Heart left ventricle (tissue), 16 donors: Measurements from ENCODE around the gene PARM1. TPM values are rescaled to one million over a fixed set of nuclear protein-coding genes. Genes with fewer than 3 reads are reported as not detected.
A peak's percentile ranks its signal among the peaks of the same experiment; 100 is the strongest.

Experiments
- ATAC-seq, 4 donors: fragments of 200-7000 bp; cut with Tn5 transposase; one replicate each; pipeline ENCODE4 v1.9.1; 2020 to 2022; ENCODE audit warnings: moderate library complexity in 4 of 4, mild to moderate bottlenecking in 3 of 4, moderate number of reproducible peaks in 1 of 4
- DNase-seq, 5 donors: peaks; one replicate each; pipeline ENCODE4 v3.0.0-alpha.2; 2020
- H3K27ac ChIP-seq, 12 donors: fragments of 200-600 bp; sonication (generic) in 4 of 12; one replicate each; pipeline versions ENCODE4 v1.5.0 to v1.8.0; 2016 to 2022; ENCODE audit warnings: mild to moderate bottlenecking in 2 of 12
- H3K27me3 ChIP-seq, 9 donors: fragments of 200-600 bp; sonication (generic) in 2 of 9; one replicate each; pipeline versions ENCODE4 v1.5.1 to v1.8.0; 2016 to 2022; ENCODE audit warnings: mild to moderate bottlenecking in 3 of 9
- H3K36me3 ChIP-seq, 9 donors: fragments of 200-600 bp; sonication (generic) in 2 of 9; one replicate each; pipeline versions ENCODE4 v1.5.0 to v1.8.0; 2018 to 2022; ENCODE audit warnings: mild to moderate bottlenecking in 2 of 9
- H3K4me1 ChIP-seq, 12 donors: fragments of 200-600 bp; sonication (generic) in 4 of 12; one replicate each; pipeline versions ENCODE4 v1.5.0 to v1.8.0; 2016 to 2022; ENCODE audit warnings: mild to moderate bottlenecking in 3 of 12
- H3K4me3 ChIP-seq, 12 donors: fragments of 200-600 bp; sonication (generic) in 4 of 12; one replicate each; pipeline versions ENCODE4 v1.5.0 to v1.8.0; 2017 to 2022; ENCODE audit warnings: mild to moderate bottlenecking in 9 of 12, moderate library complexity in 4 of 12
- H3K9me3 ChIP-seq, 12 donors: fragments of 200-600 bp; sonication (generic) in 4 of 12; one replicate each; pipeline versions ENCODE4 v1.5.0 to v1.8.0; 2016 to 2022; ENCODE audit warnings: mild to moderate bottlenecking in 1 of 12
- CTCF ChIP-seq, 12 donors: fragments of 200-600 bp; sonication (generic) in 4 of 12; IDR thresholded peaks; one replicate each; pipeline versions ENCODE4 v1.5.0 to v1.8.0; 2018 to 2022; ENCODE audit warnings: antibody characterized with exemption in 12 of 12, mild to moderate bottlenecking in 5 of 12
- POLR2A ChIP-seq, 2 donors: fragments of 450-650 bp; IDR thresholded peaks; one replicate each; pipeline ENCODE4 v1.6.1; 2017; ENCODE audit warnings: antibody characterized with exemption in 2 of 2, mild to moderate bottlenecking in 2 of 2, moderate library complexity in 2 of 2
- WGBS, 4 donors: extraction: QIAGEN DNeasy Blood & Tissue Kit in 2 of 4; methylation state at CpG; one replicate each; pipeline versions ENCODE4 v1.1.5 to v1.1.7; 2013 to 2018; 5-methylcytosine and 5-hydroxymethylcytosine counted together
- intact Hi-C, 10 donors: fragments of 100-400 bp; cut with DNase I; formaldehyde crosslinking; loops; one replicate each; pipeline versions ENCODE4 v1.11.1 to v1.14.2; 2022
- polyA plus RNA-seq, 2 donors: library from polyadenylated mRNA; stranded (reverse); fragments of 200-250 nt; gene quantifications; one replicate each; pipeline ENCODE4 v1.2.3, GENCODE V29; 2013
- total RNA-seq, 9 donors: library from RNA; depleted of rRNA in 2 of 9; stranded (reverse); fragments of >200 nt in 2 of 9; fragmentation: NEBNext Ultra II Directional in 3 of 9; extraction: Animal tissue kit (Norgen Biotek cat#: 25700) in 3 of 9; gene quantifications; one replicate each; pipeline versions ENCODE4 v1.1.0 to v1.2.4, GENCODE V29; 2016 to 2023
- donor health status: ischemic (EF 13 %, LVEDD 7.1; RV severe dilation, severe dysfunction).
- donor health status: healthy with polysubstance abuse.
- donor health status: DM: no; HTN: yes; CAD: no.
- donor health status: DM: no; HTN: no; CAD: no.
- donor health status: ischemic (EF 25% LVEDD 6.9; RV normal size, moderate dysfunction).
- donor health status: ischemic (EF 25% LVEDD 5.7; RV mildly dilated, moderate dysfunction).
- donor health status: healthy.
- donor health status: DM: yes; HTN: yes; CAD: no.
- donor health status: ischemic (EF 35%, LVEDD 5.7; RV mildly dilated, moderate dysfunction).
- donor health status: nonischemic (EF 11% LVEDD 7.7; RV severe dilation, severe dysfunction).
- donor health status: DM: yes; HTN: yes; CAD: no.
- donor health status: PGD.
- donor health status: ischemic (EF 29% LVEDD 5.4; RV normal size, mild dysfunction).
- donor health status: nonischemic (EF 23%, LVEDD 6.1; RV moderate dilation, normal function).

PARM1 gene
- total and polyA plus RNA-seq, 11 donors = 28.8 to 144 (median 75.2) TPM

- WGBS, 4 donors = 51 to 65% (median 61%) methylated on average over 2 of the region's 2 CpGs
- H3K36me3 ChIP-seq = no peaks in the 10 kb centered on the region
These were observed 15.3 kb downstream of the PARM1 start for GRCh38 chr4:74948236-74948635.

GRCh38 chr4:74950200-74950599 lies 17.3 kb downstream of the PARM1 start:
- 64 to 68% (median 66%) methylated on average over 3 of the region's 3 CpGs for WGBS, 4 donors
- H3K27ac ChIP-seq = no peak overlapping the region
- no peak for TF ChIP-seq CTCF (IDR thresholded peaks at IDR 0.05)
- TF ChIP-seq POLR2A (IDR thresholded peaks at IDR 0.05) = no peak
- DNase-seq (no peak), ATAC-seq (no peak)
- intact Hi-C loops = no loop called here
- peaks cover 0 to 26% (median 0%) of the 10 kb centered on the region in 12 donors for H3K4me1 ChIP-seq
- H3K9me3 ChIP-seq = peaks cover 0 to 5% (median 0%) of the 10 kb centered on the region in 12 donors
- no peaks in the 10 kb centered on the region for H3K27me3 ChIP-seq
- no peaks in the 10 kb centered on the region for H3K36me3 ChIP-seq
- no peak overlapping the region for H3K4me3 ChIP-seq

More at GRCh38 chr4:74948236-74948635, 15.3 kb downstream of the PARM1 start:
- Histone ChIP-seq H3K4me1 (peaks cover 0 to 36% (median 0%) of the 10 kb centered on the region in 12 donors), H3K27ac (peak overlapping the region in 2 of 12 donors; percentile 4 to 14), H3K4me3 (no peak overlapping the region), H3K27me3 (no peaks in the 10 kb centered on the region), H3K9me3 (peaks cover 0 to 5% (median 0%) of the 10 kb centered on the region in 12 donors)
- DNase-seq (no peak), ATAC-seq (no peak)
- intact Hi-C loops = no loop called here
- TF ChIP-seq CTCF (IDR thresholded peaks at IDR 0.05) (no peak), POLR2A (IDR thresholded peaks at IDR 0.05) (no peak)

- no peak for TF ChIP-seq POLR2A (IDR thresholded peaks at IDR 0.05)
- TF ChIP-seq CTCF (IDR thresholded peaks at IDR 0.05) = no peak
- H3K9me3 ChIP-seq = peaks cover 0 to 5% (median 0%) of the 10 kb centered on the region in 12 donors
- H3K4me1 ChIP-seq = peaks cover 0 to 23% (median 0%) of the 10 kb centered on the region in 12 donors
- no peaks in the 10 kb centered on the region for H3K27me3 ChIP-seq
- ATAC-seq (no peak), DNase-seq (no peak)
- no peak overlapping the region for H3K27ac ChIP-seq
- no peaks in the 10 kb centered on the region for H3K36me3 ChIP-seq
- intact Hi-C loops = no loop called here
- H3K4me3 ChIP-seq = no peak overlapping the region
- WGBS, 4 donors = 80 to 86% (median 83%) methylated on average over 5 of the region's 5 CpGs
These were observed 18.0 kb downstream of the PARM1 start for GRCh38 chr4:74950882-74951281.

GRCh38 chr4:74953647-74954046 lies 20.7 kb downstream of the PARM1 start:
- 60 to 70% (median 64%) methylated on average over 4 of the region's 4 CpGs for WGBS, 4 donors
- no peaks in the 10 kb centered on the region for H3K36me3 ChIP-seq
- H3K4me3 ChIP-seq = no peak overlapping the region
- H3K4me1 ChIP-seq = peaks cover 0 to 8% (median 0%) of the 10 kb centered on the region in 12 donors
- DNase-seq = no peak
- ATAC-seq = no peak
- H3K9me3 ChIP-seq = peaks cover 0 to 5% (median 0%) of the 10 kb centered on the region in 12 donors
- no peak overlapping the region for H3K27ac ChIP-seq
- no peaks in the 10 kb centered on the region for H3K27me3 ChIP-seq
- intact Hi-C loops = no loop called here
- TF ChIP-seq POLR2A (IDR thresholded peaks at IDR 0.05) (no peak), CTCF (IDR thresholded peaks at IDR 0.05) (no peak)
